Uterus (tissue), 4 donors: Measurements from ENCODE around the gene SNX17. TPM values are rescaled to one million over a fixed set of nuclear protein-coding genes. Genes with fewer than 3 reads are reported as not detected.

ENCODE experiments used
- DNase-seq, 2 donors: peaks; one replicate each; pipeline ENCODE4 v3.0.0-alpha.2; 2019 to 2020
- H3K27ac ChIP-seq, 2 donors: fragments of 200-600 bp; sonication (generic); 1 replicate in 1 of 2; 2 replicates in 1 of 2; pipeline ENCODE4 v1.5.1; 2016 to 2018
- H3K27me3 ChIP-seq, 2 donors: fragments of 200-600 bp; sonication (generic); one replicate each; pipeline ENCODE4 v1.5.1; 2018 to 2019; ENCODE audit warnings: control low read depth in 1 of 2
- H3K36me3 ChIP-seq, 2 donors: fragments of 200-600 bp; sonication (generic); one replicate each; pipeline ENCODE4 v1.5.1; 2019; ENCODE audit warnings: control low read depth in 1 of 2
- H3K4me1 ChIP-seq, 2 donors: fragments of 200-600 bp; sonication (generic); one replicate each; pipeline ENCODE4 v1.5.1; 2018 to 2019; ENCODE audit warnings: control low read depth in 1 of 2
- H3K4me3 ChIP-seq, 2 donors: fragments of 200-600 bp; sonication (generic); 1 replicate in 1 of 2; 2 replicates in 1 of 2; pipeline ENCODE4 v1.5.1; 2018 to 2019; ENCODE audit warnings: mild to moderate bottlenecking in 1 of 2
- H3K9me3 ChIP-seq, 2 donors: fragments of 200-600 bp; sonication (generic); one replicate each; pipeline ENCODE4 v1.5.1; 2019; ENCODE audit warnings: control low read depth in 1 of 2
- CTCF ChIP-seq, 4 experiments: fragments of 200-600 bp in 2 of 4; fragments of 450-650 bp in 2 of 4; sonication (generic) in 2 of 4; IDR thresholded peaks; one replicate each; pipeline ENCODE4 v1.5.1; 2016 to 2019; ENCODE audit warnings: antibody characterized with exemption in 4 of 4, mild to moderate bottlenecking in 2 of 4, moderate library complexity in 1 of 4
- POLR2A ChIP-seq, 2 donors: fragments of 450-650 bp; IDR thresholded peaks; one replicate each; pipeline ENCODE4 v1.6.1; 2016; ENCODE audit warnings: antibody characterized with exemption in 2 of 2, mild to moderate bottlenecking in 1 of 2, moderate library complexity in 1 of 2
- intact Hi-C: fragments of 100-400 bp; cut with DNase I; formaldehyde crosslinking; loops from one replicate; pipeline ENCODE4 v1.15.1; 2023; ENCODE audit warnings: low total_unique reads
- total RNA-seq, 4 donors: library from RNA; depleted of rRNA in 3 of 4; stranded (reverse); fragments of >200 nt in 3 of 4; gene quantifications; one replicate each; pipeline versions ENCODE4 v1.1.0 to v1.2.4, GENCODE V29; 2014 to 2023
- donor health status: DM: yes; HTN: yes; CAD: no.

Gene SNX17
- total RNA-seq, 4 donors from 2014 or later, result 89.4 to 91.5 (median 90.8) TPM

- intact Hi-C loops, result no loop called here
- TF ChIP-seq POLR2A (IDR thresholded peaks at IDR 0.05) (no peak), CTCF (IDR thresholded peaks at IDR 0.05) (no peak)
- H3K27me3 ChIP-seq, result no peaks in the 10 kb centered on the region
- no peak for DNase-seq
- H3K27ac ChIP-seq, result peak overlapping the region; percentile 67 to 91
- no peaks in the 10 kb centered on the region for H3K36me3 ChIP-seq
- H3K9me3 ChIP-seq, result no peaks in the 10 kb centered on the region
- peak overlapping the region; percentile 65 to 96 for H3K4me3 ChIP-seq
- H3K4me1 ChIP-seq, result peaks cover 16 to 30% of the 10 kb centered on the region in 2 donors
These were observed 602 bp downstream of the SNX17 start for GRCh38 chr2:27370816-27371620.

- TF ChIP-seq CTCF (IDR thresholded peaks at IDR 0.05), result no peak
- TF ChIP-seq POLR2A (IDR thresholded peaks at IDR 0.05), result no peak
- intact Hi-C loops, result no loop called here
- Histone ChIP-seq H3K4me1 (peaks cover 16 to 30% of the 10 kb centered on the region in 2 donors), H3K4me3 (no peak overlapping the region), H3K9me3 (no peaks in the 10 kb centered on the region), H3K27ac (no peak overlapping the region), H3K36me3 (no peaks in the 10 kb centered on the region), H3K27me3 (no peaks in the 10 kb centered on the region)
- no peak for DNase-seq
These were observed 2.5 kb downstream of the SNX17 start for GRCh38 chr2:27372937-27373336.

- no peaks in the 10 kb centered on the region for H3K27me3 ChIP-seq
- no peak for DNase-seq
- TF ChIP-seq CTCF (IDR thresholded peaks at IDR 0.05) (no peak), POLR2A (IDR thresholded peaks at IDR 0.05) (no peak)
- intact Hi-C loops, result no loop called here
- H3K9me3 ChIP-seq, result no peaks in the 10 kb centered on the region
- H3K4me1 ChIP-seq, result peaks cover 16 to 30% of the 10 kb centered on the region in 2 donors
- H3K27ac ChIP-seq, result no peak overlapping the region
- H3K36me3 ChIP-seq, result no peaks in the 10 kb centered on the region
- no peak overlapping the region for H3K4me3 ChIP-seq
These were observed 3.2 kb downstream of the SNX17 start for GRCh38 chr2:27373567-27373966.

- Histone ChIP-seq H3K36me3 (no peaks in the 10 kb centered on the region), H3K4me3 (no peak overlapping the region), H3K9me3 (no peaks in the 10 kb centered on the region), H3K27me3 (no peaks in the 10 kb centered on the region), H3K27ac (no peak overlapping the region), H3K4me1 (peaks cover 10 to 19% of the 10 kb centered on the region in 2 donors)
- intact Hi-C loops, result no loop called here
- TF ChIP-seq CTCF (IDR thresholded peaks at IDR 0.05) (no peak), POLR2A (IDR thresholded peaks at IDR 0.05) (no peak)
- DNase-seq, result no peak
These were observed 5.2 kb downstream of the SNX17 start for GRCh38 chr2:27375513-27376099.

GRCh38 chr2:27376151-27376865 is 5.9 kb downstream of the SNX17 start:
- peaks cover 10 to 16% of the 10 kb centered on the region in 2 donors for H3K4me1 ChIP-seq
- intact Hi-C loops, result no loop called here
- no peak overlapping the region for H3K4me3 ChIP-seq
- no peaks in the 10 kb centered on the region for H3K36me3 ChIP-seq
- H3K9me3 ChIP-seq, result no peaks in the 10 kb centered on the region
- no peaks in the 10 kb centered on the region for H3K27me3 ChIP-seq
- no peak overlapping the region for H3K27ac ChIP-seq
- TF ChIP-seq POLR2A (IDR thresholded peaks at IDR 0.05) (no peak), CTCF (IDR thresholded peaks at IDR 0.05) (no peak)
- DNase-seq, result no peak
